ENCODE measurements around the gene MBLAC1. TPM values are rescaled to one million over a fixed set of nuclear protein-coding genes. Genes with fewer than 3 reads are reported as not detected.

Gene MBLAC1
- total RNA-seq, 6 donors from 2014 or later, result 1.0 to 11.4 (median 3.3) TPM

DNA sequence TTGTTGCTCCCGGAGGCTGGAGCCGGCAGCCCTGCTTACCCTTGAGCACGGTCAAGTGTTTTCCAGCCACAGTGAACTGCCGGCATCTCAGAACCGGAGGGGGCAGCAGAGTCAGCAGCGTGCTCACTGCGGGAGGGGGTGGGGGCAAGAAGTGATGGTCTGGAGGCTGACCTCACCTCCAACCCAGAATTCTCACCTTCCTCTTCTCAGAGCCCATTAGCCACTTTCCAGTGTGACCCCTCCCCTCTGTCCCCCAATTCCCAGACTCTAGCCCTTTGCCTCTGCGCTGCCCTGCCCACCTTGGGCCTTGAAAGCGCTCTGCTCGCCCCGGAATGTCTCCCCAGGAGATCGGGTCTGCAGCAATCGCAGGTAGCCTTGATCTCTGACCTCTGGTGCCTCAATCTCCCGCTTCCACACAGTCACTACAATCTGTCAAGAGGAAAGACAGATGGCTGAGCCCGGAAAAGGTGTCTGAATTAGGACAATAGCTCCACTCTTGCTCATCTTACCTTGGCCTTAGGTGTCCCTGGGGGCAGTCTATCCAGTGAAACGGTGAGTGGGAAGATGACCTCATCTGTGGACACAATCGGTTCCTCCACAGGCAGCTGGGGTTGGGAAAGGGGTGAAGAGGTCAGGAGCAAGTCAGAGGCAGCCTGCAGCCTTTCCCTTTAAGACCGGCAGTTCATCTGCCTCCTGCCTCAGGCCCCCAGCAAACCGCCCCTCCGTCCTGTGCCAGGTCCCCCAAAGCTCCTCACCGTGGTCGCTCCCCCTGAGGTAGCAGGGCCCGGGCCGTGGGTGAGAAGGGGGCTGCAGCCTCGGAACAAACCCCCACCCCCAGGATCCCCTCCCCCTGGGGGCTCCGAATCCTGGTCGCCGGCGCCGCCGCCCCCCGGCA, 30.8 kb downstream of the MBLAC1 start:
- Histone ChIP-seq H3K27me3 (no peaks in the 10 kb centered on the region), H3K27ac (peak overlapping the region; percentile 77 to 92 (median 85)), H3K36me3 (peaks cover 3 to 45% (median 35%) of the 10 kb centered on the region in 4 donors), H3K4me3 (peak overlapping the region; percentile 83 to 98 (median 94)), H3K4me1 (peaks cover 10 to 36% (median 27%) of the 10 kb centered on the region in 4 donors), H3K9me3 (no peaks in the 10 kb centered on the region)
- TF ChIP-seq POLR2A (IDR thresholded peaks at IDR 0.05) (no peak), EP300 (IDR thresholded peaks at IDR 0.05) (no peak), POLR2AphosphoS5 (IDR thresholded peaks at IDR 0.05) (peak; percentile 29)
- TF ChIP-seq, protein P1, sequence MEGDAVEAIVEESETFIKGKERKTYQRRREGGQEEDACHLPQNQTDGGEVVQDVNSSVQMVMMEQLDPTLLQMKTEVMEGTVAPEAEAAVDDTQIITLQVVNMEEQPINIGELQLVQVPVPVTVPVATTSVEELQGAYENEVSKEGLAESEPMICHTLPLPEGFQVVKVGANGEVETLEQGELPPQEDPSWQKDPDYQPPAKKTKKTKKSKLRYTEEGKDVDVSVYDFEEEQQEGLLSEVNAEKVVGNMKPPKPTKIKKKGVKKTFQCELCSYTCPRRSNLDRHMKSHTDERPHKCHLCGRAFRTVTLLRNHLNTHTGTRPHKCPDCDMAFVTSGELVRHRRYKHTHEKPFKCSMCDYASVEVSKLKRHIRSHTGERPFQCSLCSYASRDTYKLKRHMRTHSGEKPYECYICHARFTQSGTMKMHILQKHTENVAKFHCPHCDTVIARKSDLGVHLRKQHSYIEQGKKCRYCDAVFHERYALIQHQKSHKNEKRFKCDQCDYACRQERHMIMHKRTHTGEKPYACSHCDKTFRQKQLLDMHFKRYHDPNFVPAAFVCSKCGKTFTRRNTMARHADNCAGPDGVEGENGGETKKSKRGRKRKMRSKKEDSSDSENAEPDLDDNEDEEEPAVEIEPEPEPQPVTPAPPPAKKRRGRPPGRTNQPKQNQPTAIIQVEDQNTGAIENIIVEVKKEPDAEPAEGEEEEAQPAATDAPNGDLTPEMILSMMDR (IDR thresholded peaks at IDR 0.05), result peak in 1 of 6 experiments; percentile 8
- WGBS, 2 donors, result 45 to 48% methylated on average over 14 to 23 of the region's 32 CpGs
- ATAC-seq (ENCODE audit: low FRiP score in 2 of 2), result peak in 1 of 2 donors; percentile 54
- DNase-seq, result peak in 1 of 2 donors; percentile 83

DNA sequence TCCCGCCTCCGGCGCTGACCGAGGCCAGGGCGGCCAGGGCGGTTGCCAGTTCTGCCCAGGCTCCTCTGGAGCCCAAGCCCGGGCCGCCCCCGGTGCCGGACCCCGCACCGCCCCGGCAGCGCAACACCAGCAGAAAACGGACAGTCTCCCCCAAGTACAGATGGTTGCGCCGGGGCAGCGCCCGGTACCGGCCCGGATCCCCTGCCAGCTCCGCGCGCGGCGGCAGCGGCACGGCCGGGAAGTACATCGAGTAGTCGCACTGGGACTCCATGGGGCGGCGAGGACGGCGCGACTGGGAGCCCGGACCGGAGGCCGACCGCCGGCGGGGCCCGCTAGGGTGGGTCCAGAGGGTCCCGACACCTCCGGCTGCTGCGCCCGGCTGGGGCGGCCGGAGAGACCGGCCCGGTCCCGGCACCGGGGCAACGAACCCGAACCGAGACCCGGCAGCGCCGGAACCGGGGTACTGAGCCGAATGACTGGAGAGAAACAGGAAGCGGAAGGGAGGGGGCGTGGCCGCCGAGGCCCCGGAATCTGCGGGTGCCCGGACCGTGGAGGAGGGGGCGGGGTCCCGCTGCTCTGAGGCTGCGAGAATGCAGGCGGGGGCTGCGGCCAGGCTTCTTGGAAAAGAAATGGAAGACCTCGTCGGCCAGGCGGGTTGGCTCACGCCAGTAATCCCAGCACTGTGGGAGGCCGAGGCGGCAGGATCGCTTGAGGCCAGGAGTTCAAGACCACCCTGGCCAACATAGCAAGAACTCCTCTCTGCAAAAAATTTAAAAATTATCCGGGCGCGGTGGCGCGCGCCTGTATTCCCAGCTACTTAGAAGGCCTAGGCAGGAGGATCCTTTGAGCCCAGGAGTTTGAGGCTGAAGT, 31.7 kb downstream of the MBLAC1 start, which contains the start of gene TRAPPC14:
TRAPPC14 (minus strand) TSS at position 495 of the 870 bp plus-strand sequence; CDS start at position 271, 224 bp downstream.
- peak in 2 of 4 donors; percentile 32 to 66 for TF ChIP-seq POLR2A (IDR thresholded peaks at IDR 0.05)
- no peak for TF ChIP-seq EP300 (IDR thresholded peaks at IDR 0.05)
- TF ChIP-seq POLR2AphosphoS5 (IDR thresholded peaks at IDR 0.05), result peak; percentile 54 to 64
- TF ChIP-seq, protein P1 (IDR thresholded peaks at IDR 0.05), result peak in 1 of 6 experiments; percentile 35
- ATAC-seq (ENCODE audit: low FRiP score in 2 of 2), result peak; percentile 91 to 97
- Histone ChIP-seq H3K4me3 (peak within 1 kb of the TSS; percentile 83 to 98 (median 94)), H3K9me3 (no peaks in the 10 kb centered on the region), H3K36me3 (peaks cover 3 to 37% (median 30%) of the 10 kb centered on the region in 4 donors), H3K27ac (peak within 1 kb of the TSS; percentile 77 to 92 (median 85)), H3K27me3 (no peaks in the 10 kb centered on the region), H3K4me1 (peaks cover 10 to 36% (median 23%) of the 10 kb centered on the region in 4 donors)
- WGBS, 2 donors, result 1 to 5% methylated on average over 7 to 43 of the region's 87 CpGs
- peak; percentile 95 to 98 for DNase-seq

DNA sequence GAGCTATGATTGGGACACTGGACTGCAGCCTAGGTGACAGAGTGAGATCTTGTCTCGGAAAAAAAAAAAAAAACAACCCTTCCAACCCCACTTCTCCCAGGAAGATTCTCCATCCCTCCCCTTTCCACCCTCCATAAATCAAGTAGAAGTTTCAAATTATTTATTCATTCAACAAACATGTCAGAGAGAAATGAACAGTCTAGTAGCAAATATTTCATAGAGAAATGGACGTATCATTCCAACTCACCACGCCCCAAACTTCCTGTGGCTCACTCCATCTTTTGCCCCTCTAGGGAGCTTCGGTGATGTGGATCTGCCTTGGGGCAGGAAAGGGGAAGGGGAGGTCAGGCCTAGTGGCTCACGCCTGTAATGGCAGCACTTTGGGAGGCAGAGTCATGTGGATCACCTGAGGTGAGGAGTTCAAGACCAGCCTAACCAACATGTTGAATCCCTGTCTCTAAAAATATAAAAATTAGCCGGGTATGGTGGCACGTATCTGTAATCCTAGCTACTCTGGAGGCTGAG, 32.4 kb downstream of the MBLAC1 start:
- no peak for DNase-seq
- no peak for ATAC-seq (ENCODE audit: low FRiP score in 2 of 2)
- Histone ChIP-seq H3K27ac (peak overlapping the region in 3 of 4 donors; percentile 81 to 92 (median 89)), H3K4me3 (peak overlapping the region in 3 of 4 donors; percentile 83 to 98 (median 98)), H3K36me3 (peaks cover 3 to 30% (median 23%) of the 10 kb centered on the region in 4 donors), H3K9me3 (no peaks in the 10 kb centered on the region), H3K27me3 (no peaks in the 10 kb centered on the region), H3K4me1 (peaks cover 10 to 31% (median 23%) of the 10 kb centered on the region in 4 donors)
- WGBS, 2 donors, result 59 to 62% methylated on average over 7 of the region's 7 CpGs
- TF ChIP-seq POLR2AphosphoS5 (IDR thresholded peaks at IDR 0.05), result no peak

DNA sequence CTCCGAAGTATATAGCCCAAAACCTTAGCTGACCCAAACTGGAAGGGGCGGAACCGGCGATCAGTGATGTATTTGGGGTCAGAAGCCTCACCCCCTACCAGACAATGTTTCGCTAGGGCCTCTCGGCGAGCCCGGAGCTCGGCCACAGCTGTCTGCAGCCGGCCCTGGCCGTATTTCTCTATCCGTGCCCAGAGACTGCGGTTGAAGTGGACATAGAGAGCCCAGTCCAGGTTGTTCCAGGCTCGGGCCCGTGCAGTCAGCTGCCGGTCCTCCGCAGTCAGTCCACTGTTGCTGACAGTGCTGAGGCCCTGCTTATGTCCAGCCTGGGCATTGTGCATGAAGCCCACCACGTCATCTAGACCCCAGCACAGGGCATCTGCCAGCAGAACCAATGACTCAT, 33.3 kb downstream of the MBLAC1 start:
- H3K4me1 ChIP-seq, result peaks cover 10 to 24% (median 20%) of the 10 kb centered on the region in 4 donors
- TF ChIP-seq, protein P1 (IDR thresholded peaks at IDR 0.05), result no peak
- TF ChIP-seq POLR2A (IDR thresholded peaks at IDR 0.05) (no peak), EP300 (IDR thresholded peaks at IDR 0.05) (no peak), POLR2AphosphoS5 (IDR thresholded peaks at IDR 0.05) (no peak)
- no peaks in the 10 kb centered on the region for H3K27me3 ChIP-seq
- no peaks in the 10 kb centered on the region for H3K9me3 ChIP-seq
- DNase-seq (peak in 1 of 2 donors; percentile 63), ATAC-seq (ENCODE audit: low FRiP score in 2 of 2) (no peak)
- H3K27ac ChIP-seq, result no peak overlapping the region
- 86 to 95% methylated on average over 18 of the region's 18 CpGs for WGBS, 2 donors
- no peak overlapping the region for H3K4me3 ChIP-seq
- peaks cover 3 to 21% (median 15%) of the 10 kb centered on the region in 4 donors for H3K36me3 ChIP-seq
